Activated CD4-positive, alpha-beta T cell treated with anti-CD3 and anti-CD28 coated beads, Interleukin-2, amount 10 ng/mL, durations not matched to agents 7 days and 5 days (primary cell): Measurements from ENCODE around the gene CCR3. TPM values are rescaled to one million over a fixed set of nuclear protein-coding genes. Genes with fewer than 3 reads are reported as not detected.
A peak's percentile ranks its signal among the peaks of the same experiment; 100 is the strongest.
"Not testable (repeated sequence)": the region's sequence is repeated elsewhere in the genome, so short reads cannot be mapped to it uniquely, and the experiment has no call there.

Experiments used
- CTCF ChIA-PET: fragments of 350-600 bp; sonication (Branson Sonifier 250); formaldehyde crosslinking; loops from one replicate; lab custom pipeline; 2021; ENCODE audit warnings: antibody characterized with exemption; lab: Charles Lee
- POLR2A ChIA-PET: fragments of 350-600 bp; sonication (Branson Sonifier 250); formaldehyde crosslinking; loops from one replicate; lab custom pipeline; 2021; ENCODE audit warnings: antibody characterized with exemption; lab: Charles Lee
- DNase-seq: peaks from one replicate; pipeline ENCODE4 v3.0.0-alpha.2; 2020
- H3K27ac Mint-ChIP-seq: one replicate; pipeline ENCODE4 v1.8.0; 2021; ENCODE audit warnings: mild to moderate bottlenecking, moderate library complexity, mixed read lengths
- H3K27me3 Mint-ChIP-seq: one replicate; pipeline ENCODE4 v1.8.0; 2021; ENCODE audit warnings: mixed read lengths
- H3K36me3 Mint-ChIP-seq: one replicate; pipeline ENCODE4 v1.8.0; 2021; ENCODE audit warnings: low read depth, mixed read lengths
- H3K4me1 Mint-ChIP-seq: one replicate; pipeline ENCODE4 v1.8.0; 2021; ENCODE audit warnings: mixed read lengths
- H3K4me3 Mint-ChIP-seq: one replicate; pipeline ENCODE4 v1.8.0; 2021; ENCODE audit warnings: mild to moderate bottlenecking, moderate library complexity, mixed read lengths
- H3K9me3 Mint-ChIP-seq: one replicate; pipeline ENCODE4 v1.8.0; 2021; ENCODE audit warnings: mixed read lengths
- total RNA-seq, 2 experiments: library from RNA; stranded (reverse); gene quantifications; one replicate each; pipeline ENCODE4 v1.2.3, GENCODE V29; 2021

Gene CCR3
- not detected for total RNA-seq

DNA sequence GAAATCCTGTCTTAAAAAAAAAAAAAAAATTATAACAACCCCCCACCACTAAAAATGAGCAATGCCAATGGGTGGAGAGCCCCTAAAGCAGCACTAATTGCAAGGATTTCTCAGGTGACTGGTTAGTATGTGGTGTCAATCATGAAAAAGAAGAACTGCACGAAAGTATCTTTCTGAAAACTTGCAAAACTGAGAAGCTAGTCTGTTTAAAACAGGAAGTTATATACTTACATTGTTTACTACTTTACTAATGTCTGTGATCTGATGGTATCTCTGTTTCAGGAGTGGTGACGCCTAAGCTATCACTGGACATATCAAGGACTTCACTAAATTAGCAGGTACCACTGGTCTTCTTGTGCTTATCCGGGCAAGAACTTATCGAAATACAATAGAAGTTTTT is at the start of gene CCR3:
Gene CCR3 (plus strand): TSS at position 341 of the 400 bp plus-strand sequence. CDS start 22,699 bp downstream, outside the sequence.
- ChIA-PET POLR2A (no interaction called here), CTCF (interaction anchor here (0.6 to 1.4 kb wide), 4 partner anchors 43 to 1387 kb away, joined by 3 to 6 read pairs (median 3); no protein-coding TSS in a partner anchor)
- no peak for DNase-seq
- Mint-ChIP-seq H3K27ac (no peak within 1 kb of the TSS), H3K27me3 (peaks cover 43% of the 10 kb centered on the region), H3K36me3 (no peaks in the 10 kb centered on the region), H3K4me1 (peaks cover 6% of the 10 kb centered on the region), H3K9me3 (no peaks in the 10 kb centered on the region), H3K4me3 (no peak within 1 kb of the TSS)

DNA sequence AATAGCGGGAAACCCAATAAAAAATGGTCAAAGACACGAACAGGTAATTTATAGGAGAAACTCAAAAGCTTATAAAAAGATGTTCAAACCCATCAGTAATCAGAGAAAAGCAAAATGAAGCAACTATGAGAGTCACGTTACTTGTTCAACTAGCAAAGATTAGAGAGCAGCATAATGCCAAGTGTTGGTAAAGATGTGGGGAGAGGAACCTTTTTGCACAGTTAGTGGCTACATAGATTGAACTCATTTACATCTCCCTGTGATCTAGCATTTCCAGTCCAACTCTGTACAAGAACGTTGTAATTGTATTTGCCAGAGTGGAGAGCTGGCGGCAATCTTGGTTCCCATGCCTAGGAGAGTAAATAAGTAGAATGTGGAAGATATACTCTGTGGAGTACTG is 49.3 kb upstream of the CCR3 start:
- H3K36me3 Mint-ChIP-seq: peaks cover 9% of the 10 kb centered on the region
- peaks cover 30% of the 10 kb centered on the region for H3K27me3 Mint-ChIP-seq
- POLR2A ChIA-PET: no interaction called here
- peaks cover 26% of the 10 kb centered on the region for H3K9me3 Mint-ChIP-seq
- CTCF ChIA-PET: interaction anchor here (1.1 to 4.3 kb wide), 4 partner anchors 10 to 114 kb away, joined by 3 to 24 read pairs (median 4); partner anchors contain the start of gene CCR1
- H3K4me3 Mint-ChIP-seq: no peak overlapping the region
- peaks cover 3% of the 10 kb centered on the region for H3K4me1 Mint-ChIP-seq
- DNase-seq: no peak
- no peak overlapping the region for H3K27ac Mint-ChIP-seq

DNA sequence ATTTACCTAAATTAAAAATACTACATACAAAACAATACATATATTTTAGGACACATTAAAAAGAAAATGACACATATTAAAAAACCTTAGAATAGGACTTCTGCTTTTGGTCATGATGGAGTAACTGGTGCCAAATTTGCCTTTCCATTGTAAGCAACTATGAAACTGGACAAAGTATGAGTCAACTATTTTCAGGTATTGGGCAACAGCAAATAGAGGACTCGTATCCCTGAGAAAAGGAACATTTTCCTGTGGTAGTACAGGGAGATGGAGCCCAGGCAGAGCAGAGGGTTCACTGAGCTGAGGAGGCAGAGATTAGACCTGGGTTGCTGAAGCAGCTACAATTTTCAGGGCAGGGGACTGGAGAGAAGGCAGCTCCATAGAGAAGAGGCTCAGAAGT is 48.8 kb upstream of the CCR3 start:
- no peak overlapping the region for H3K4me3 Mint-ChIP-seq
- CTCF ChIA-PET: interaction anchor here (1.1 to 1.8 kb wide), 3 partner anchors 10 to 114 kb away, joined by 3 to 4 read pairs (median 4); no protein-coding TSS in a partner anchor
- POLR2A ChIA-PET: no interaction called here
- H3K9me3 Mint-ChIP-seq: peaks cover 28% of the 10 kb centered on the region
- H3K27me3 Mint-ChIP-seq: peaks cover 32% of the 10 kb centered on the region
- H3K27ac Mint-ChIP-seq: no peak overlapping the region
- peaks cover 9% of the 10 kb centered on the region for H3K36me3 Mint-ChIP-seq
- no peak for DNase-seq
- no peaks in the 10 kb centered on the region for H3K4me1 Mint-ChIP-seq

DNA sequence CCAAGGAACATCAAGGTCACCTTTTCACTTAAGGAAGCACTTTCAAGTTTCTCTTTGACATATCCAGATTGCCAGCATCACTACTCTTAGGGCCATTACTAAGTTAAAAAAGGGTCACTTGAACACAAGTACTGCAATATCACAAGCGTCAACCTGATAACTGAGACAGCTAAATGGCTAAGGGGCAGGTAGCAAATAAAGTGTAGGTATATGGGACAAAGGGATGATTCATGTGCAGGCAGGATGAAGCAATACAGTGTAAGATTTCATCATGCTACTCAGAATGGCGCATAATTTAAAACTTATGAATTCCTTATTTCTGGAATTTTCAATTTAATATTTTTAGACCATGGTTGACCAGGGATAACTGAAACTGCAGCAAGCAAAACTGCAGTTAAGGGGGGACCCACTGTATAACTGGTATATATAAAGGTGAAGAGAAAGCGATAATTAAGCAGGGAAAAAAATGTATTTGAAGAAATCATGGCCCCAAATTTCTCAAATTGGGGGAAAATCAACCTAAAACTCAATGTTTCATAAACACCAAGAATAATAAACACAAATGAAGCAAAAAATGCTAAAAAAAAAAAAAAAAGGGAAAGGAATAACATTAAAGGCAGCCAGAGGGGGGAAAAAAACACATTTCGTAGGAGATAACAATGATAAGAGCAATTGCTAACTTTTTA is 47.2 kb upstream of the CCR3 start:
- Mint-ChIP-seq H3K27me3 (peaks cover 44% of the 10 kb centered on the region), H3K4me1 (no peaks in the 10 kb centered on the region), H3K4me3 (no peak overlapping the region), H3K27ac (no peak overlapping the region), H3K9me3 (peaks cover 29% of the 10 kb centered on the region), H3K36me3 (peaks cover 9% of the 10 kb centered on the region)
- CTCF ChIA-PET: no interaction called here
- DNase-seq: no peak
- POLR2A ChIA-PET: no interaction called here

DNA sequence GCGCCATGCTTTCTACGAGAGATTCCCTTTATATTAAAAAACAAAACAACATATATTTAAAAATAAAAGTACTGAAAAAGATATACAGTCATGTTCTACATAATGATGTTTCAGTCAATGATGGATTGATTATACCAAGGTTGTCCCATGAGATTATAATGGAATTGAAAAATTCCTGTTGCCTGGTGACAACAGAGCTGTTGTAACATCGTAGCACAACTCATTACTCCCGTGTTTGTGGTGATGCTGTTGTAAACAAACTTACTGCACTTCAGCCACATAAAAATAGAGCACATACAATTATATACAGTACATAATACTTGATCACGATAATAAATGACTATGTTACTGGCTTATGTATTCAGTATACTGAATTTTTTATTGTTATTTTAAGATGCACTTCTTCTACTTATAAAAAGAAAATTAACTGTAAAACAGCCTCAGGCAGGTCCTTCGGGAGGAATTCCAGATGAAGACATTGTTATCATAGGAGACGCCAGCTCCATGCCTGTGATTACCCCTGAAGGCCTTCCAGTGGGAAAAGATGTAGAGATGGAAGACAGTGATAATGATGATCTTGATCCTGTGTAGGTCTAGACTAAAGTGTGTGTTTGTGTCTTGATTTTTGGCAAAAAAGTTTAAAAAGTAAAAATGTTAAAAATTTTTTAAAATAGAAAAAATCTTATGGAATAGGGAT is 45.9 kb upstream of the CCR3 start:
- Mint-ChIP-seq H3K27me3 (peaks cover 37% of the 10 kb centered on the region), H3K9me3 (peaks cover 27% of the 10 kb centered on the region), H3K4me3 (no peak overlapping the region), H3K4me1 (no peaks in the 10 kb centered on the region), H3K27ac (no peak overlapping the region), H3K36me3 (peaks cover 9% of the 10 kb centered on the region)
- no peak for DNase-seq
- CTCF ChIA-PET: interaction anchor here (0.8 kb wide), 1 partner anchor 176 kb away, joined by 3 read pairs; no protein-coding TSS in a partner anchor
- POLR2A ChIA-PET: interaction anchor here (0.6 kb wide), 1 partner anchor 164 kb away, joined by 3 read pairs; no protein-coding TSS in a partner anchor

DNA sequence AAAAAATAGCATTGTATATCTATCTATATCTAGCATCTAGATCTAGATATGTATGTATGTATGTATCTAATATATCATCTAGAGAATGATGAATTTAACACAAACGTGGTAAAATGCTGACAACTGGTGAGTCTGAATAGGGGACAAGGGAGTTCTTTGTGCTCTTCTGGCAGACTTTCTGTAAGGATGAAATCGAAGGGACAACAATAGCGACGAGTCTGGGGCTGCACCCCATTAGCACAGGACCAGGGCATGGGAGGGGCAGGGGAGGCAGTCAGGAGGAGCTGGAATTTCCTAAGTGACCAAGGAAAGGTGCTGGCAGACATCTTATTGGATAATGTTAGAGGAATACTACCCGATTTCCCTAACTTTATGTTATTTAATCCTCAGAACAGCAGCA is 42.0 kb upstream of the CCR3 start:
- no peak for DNase-seq
- POLR2A ChIA-PET: no interaction called here
- peaks cover 15% of the 10 kb centered on the region for H3K27me3 Mint-ChIP-seq
- CTCF ChIA-PET: interaction anchor here (0.9 to 1.5 kb wide), 5 partner anchors 9 to 172 kb away, joined by 3 to 5 read pairs (median 3); no protein-coding TSS in a partner anchor
- H3K27ac Mint-ChIP-seq: no peak overlapping the region
- H3K4me3 Mint-ChIP-seq: no peak overlapping the region
- H3K9me3 Mint-ChIP-seq: peaks cover 11% of the 10 kb centered on the region
- peaks cover 17% of the 10 kb centered on the region for H3K36me3 Mint-ChIP-seq
- peaks cover 4% of the 10 kb centered on the region for H3K4me1 Mint-ChIP-seq

DNA sequence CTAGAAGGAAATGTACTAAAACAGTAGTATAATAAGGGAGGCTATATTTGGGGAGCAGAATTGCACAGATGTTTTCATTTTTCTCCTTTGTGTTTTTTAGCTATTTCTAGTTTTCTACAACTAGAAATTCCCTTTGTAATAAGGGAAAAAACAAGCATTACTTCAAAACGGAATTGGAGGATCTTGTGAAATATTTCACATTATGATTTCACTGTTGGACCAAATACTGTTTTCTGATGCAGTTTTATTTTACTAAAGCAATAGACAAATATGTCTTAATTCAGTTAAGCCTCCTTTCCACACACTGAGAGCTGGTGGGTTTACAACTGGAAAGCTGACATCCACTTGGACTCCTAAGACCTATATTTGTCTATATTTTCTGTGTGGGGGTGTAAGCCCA is 41.5 kb upstream of the CCR3 start:
- peaks cover 10% of the 10 kb centered on the region for H3K4me1 Mint-ChIP-seq
- H3K36me3 Mint-ChIP-seq: peaks cover 17% of the 10 kb centered on the region
- no peak for DNase-seq
- ChIA-PET CTCF (interaction anchor here (0.6 to 1.5 kb wide), 7 partner anchors 8 to 1543 kb away, joined by 3 to 5 read pairs (median 3); no protein-coding TSS in a partner anchor), POLR2A (no interaction called here)
- H3K27ac Mint-ChIP-seq: no peak overlapping the region
- no peak overlapping the region for H3K4me3 Mint-ChIP-seq
- peaks cover 7% of the 10 kb centered on the region for H3K9me3 Mint-ChIP-seq
- peaks cover 15% of the 10 kb centered on the region for H3K27me3 Mint-ChIP-seq

DNA sequence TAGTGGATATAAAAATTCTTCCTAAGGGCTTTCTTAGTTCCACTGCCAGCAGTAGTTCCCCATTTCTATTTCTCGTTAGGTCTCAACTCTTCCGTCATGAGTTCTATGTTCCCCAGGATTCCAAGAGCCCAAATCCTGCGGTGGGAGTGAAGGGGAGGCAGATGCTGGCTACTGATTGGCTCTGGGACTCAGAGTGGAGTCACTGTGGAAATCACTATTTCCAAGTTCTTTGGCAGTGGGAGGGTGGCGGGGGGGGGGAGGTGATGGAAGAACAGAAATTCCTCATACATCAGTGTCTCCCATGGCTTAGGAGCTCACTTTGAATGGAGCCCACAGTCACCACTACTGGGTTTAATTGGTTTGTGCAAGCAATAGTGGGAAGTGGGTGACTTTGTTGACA is 39.7 kb upstream of the CCR3 start:
- ChIA-PET CTCF (interaction anchor here (0.5 to 1.4 kb wide), 3 partner anchors 13 to 166 kb away, joined by 3 to 6 read pairs (median 4); no protein-coding TSS in a partner anchor), POLR2A (no interaction called here)
- Mint-ChIP-seq H3K36me3 (peaks cover 20% of the 10 kb centered on the region), H3K4me3 (no peak overlapping the region), H3K27ac (no peak overlapping the region), H3K9me3 (peaks cover 4% of the 10 kb centered on the region), H3K27me3 (peaks cover 14% of the 10 kb centered on the region), H3K4me1 (peaks cover 26% of the 10 kb centered on the region)
- DNase-seq: no peak

DNA sequence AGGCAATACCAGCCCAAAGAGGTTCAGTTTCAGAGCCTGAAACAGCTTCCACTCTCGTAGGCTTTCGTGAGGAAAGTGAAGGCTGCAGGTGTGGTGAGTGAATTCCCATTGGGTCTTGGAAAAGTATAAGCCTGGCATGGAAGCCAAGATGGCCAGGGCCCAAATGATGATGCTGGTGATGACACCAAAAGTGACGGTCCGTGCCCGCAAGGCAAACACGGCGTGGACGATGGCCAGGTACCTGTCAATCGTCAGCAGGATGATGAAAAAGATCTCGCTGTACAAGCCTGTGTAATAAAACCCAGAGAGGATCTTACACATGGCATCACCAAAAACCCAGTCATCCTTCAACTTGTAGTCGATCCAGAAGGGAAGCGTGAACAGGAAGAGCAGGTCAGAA is 38.6 kb upstream of the CCR3 start:
- Mint-ChIP-seq H3K9me3 (no peaks in the 10 kb centered on the region), H3K27me3 (peaks cover 10% of the 10 kb centered on the region), H3K36me3 (peaks cover 24% of the 10 kb centered on the region), H3K4me1 (peaks cover 38% of the 10 kb centered on the region), H3K27ac (no peak overlapping the region), H3K4me3 (no peak overlapping the region)
- ChIA-PET CTCF (no interaction called here), POLR2A (no interaction called here)
- no peak for DNase-seq

DNA sequence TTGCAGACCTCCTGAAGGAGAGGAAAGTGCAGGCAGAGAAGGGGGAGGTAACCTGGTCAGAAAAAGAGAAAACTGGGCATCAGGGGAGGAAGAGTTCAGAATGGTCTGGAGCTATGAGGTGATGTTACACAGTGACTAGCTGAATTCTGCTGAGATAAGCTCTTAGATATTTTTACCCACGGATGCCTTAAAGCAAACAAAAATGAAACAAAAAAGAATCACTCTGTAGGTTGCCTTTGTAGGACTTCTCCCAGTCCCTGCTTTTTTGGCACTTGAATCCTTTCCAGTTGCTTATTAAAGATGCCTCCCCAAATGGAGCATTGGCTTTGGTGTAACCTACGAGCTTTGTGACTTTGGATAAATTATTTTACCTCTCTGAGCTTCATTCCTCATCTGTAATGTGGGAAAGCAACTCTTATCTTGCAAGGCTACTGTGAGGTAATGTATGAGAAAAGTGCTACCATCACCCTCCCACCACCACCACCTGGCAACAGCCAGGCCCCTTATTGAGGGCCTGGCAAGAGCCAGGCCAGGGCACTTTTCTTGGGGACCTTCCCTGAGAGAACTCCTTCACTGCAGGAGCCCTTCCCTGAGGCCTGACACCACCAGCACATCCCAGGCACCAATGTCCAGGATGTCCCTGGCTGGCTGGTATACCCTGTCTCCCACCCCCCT is 36.8 kb upstream of the CCR3 start:
- POLR2A ChIA-PET: no interaction called here
- H3K9me3 Mint-ChIP-seq: no peaks in the 10 kb centered on the region
- peaks cover 53% of the 10 kb centered on the region for H3K4me1 Mint-ChIP-seq
- CTCF ChIA-PET: interaction anchor here (0.8 to 2.4 kb wide), 3 partner anchors 16 to 76 kb away, joined by 3 to 9 read pairs (median 3); no protein-coding TSS in a partner anchor
- H3K27me3 Mint-ChIP-seq: no peaks in the 10 kb centered on the region
- peak overlapping the region; percentile 20 for H3K4me3 Mint-ChIP-seq
- H3K27ac Mint-ChIP-seq: peak overlapping the region; percentile 20
- no peak for DNase-seq
- peaks cover 24% of the 10 kb centered on the region for H3K36me3 Mint-ChIP-seq

DNA sequence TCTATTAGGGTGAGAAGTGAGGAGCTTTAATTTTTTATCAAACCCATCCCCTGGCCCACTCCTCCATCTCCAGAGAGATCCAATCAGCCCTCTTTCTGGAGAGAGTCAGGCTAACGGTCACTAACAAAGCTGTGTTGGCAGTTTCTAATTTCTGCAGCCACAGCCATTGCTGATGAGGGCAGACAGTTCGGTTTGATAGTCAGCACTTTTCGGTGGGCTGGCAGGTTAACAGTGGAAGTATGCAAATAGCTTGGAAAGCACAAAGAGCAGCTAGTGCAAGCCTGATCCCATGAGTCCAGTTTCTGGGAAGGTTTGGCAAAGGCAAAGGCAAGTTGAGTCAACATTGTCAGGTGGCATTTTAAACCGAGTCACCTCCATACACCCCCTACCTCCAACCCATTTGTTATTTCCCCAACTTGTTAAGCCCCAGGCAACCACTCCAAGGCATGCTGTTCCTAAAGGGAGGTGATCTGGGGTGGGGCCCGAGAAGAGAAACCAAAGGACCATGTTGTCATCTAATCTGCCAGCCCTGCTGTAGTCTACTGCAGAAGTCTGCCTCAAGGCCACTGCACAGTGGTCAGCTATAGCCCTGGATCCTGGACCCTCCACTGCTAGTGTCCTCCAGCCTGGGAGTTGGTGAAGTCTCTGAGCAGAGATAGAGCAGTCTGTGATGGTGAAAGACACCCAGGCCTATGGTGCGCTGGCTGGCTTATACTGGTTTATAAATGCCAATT is 35.8 kb upstream of the CCR3 start:
- CTCF ChIA-PET: interaction anchor here (0.6 to 3.2 kb wide), 7 partner anchors 15 to 268 kb away, joined by 3 to 34 read pairs (median 4); partner anchors contain the start of gene CCR5
- Mint-ChIP-seq H3K4me3 (peak overlapping the region; percentile 63), H3K36me3 (peaks cover 24% of the 10 kb centered on the region)

DNA sequence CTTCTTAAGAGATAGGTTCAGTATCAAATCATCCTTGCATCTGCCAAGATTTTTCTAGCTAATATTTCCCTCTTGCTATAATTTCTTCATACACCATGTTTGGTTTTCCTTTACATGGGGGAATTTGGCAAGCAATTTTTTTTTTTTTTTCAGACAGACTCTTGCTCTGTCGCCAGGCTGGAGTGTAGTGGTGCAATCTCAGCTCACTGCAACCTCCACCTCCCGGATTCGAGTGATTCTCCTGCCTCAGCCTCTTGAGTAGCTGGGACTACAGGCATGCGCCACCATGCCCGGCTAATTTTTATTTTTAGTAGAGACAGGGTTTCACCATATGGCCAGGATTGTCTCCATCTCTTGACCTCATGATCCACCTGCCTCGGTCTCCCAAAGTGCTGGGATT is 34.7 kb upstream of the CCR3 start:
- not testable (repeated sequence) for H3K9me3 Mint-ChIP-seq, DNase-seq, H3K27me3 Mint-ChIP-seq
- H3K4me3 Mint-ChIP-seq: peak overlapping the region; percentile 63
- peaks cover 53% of the 10 kb centered on the region for H3K4me1 Mint-ChIP-seq
- ChIA-PET CTCF (interaction anchor here (0.6 to 3.2 kb wide), 18 partner anchors 9 to 825 kb away, joined by 3 to 34 read pairs (median 4); partner anchors contain the start of gene CCR5), POLR2A (interaction anchor here (0.8 kb wide), 1 partner anchor 110 kb away, joined by 3 read pairs; no protein-coding TSS in a partner anchor)
- peak overlapping the region; percentile 81 for H3K27ac Mint-ChIP-seq
- peaks cover 22% of the 10 kb centered on the region for H3K36me3 Mint-ChIP-seq

More for the DNA sequence above, 35.8 kb upstream of the CCR3 start:
- POLR2A ChIA-PET: no interaction called here
- no peaks in the 10 kb centered on the region for H3K27me3 Mint-ChIP-seq
- no peak overlapping the region for H3K27ac Mint-ChIP-seq
- DNase-seq: no peak
- no peaks in the 10 kb centered on the region for H3K9me3 Mint-ChIP-seq
- H3K4me1 Mint-ChIP-seq: peaks cover 53% of the 10 kb centered on the region
